NCI-H2196 treated with DMSO at 0.1 percent for 48 hours (cell line): ENCODE results near the gene GPR150.

Experiments
- DNase-seq: peaks from one replicate; lab custom pipeline; 2025; ENCODE audit not compliant: unreplicated experiment; lab: John Stamatoyannopoulos, UW

The GPR150 gene

DNA sequence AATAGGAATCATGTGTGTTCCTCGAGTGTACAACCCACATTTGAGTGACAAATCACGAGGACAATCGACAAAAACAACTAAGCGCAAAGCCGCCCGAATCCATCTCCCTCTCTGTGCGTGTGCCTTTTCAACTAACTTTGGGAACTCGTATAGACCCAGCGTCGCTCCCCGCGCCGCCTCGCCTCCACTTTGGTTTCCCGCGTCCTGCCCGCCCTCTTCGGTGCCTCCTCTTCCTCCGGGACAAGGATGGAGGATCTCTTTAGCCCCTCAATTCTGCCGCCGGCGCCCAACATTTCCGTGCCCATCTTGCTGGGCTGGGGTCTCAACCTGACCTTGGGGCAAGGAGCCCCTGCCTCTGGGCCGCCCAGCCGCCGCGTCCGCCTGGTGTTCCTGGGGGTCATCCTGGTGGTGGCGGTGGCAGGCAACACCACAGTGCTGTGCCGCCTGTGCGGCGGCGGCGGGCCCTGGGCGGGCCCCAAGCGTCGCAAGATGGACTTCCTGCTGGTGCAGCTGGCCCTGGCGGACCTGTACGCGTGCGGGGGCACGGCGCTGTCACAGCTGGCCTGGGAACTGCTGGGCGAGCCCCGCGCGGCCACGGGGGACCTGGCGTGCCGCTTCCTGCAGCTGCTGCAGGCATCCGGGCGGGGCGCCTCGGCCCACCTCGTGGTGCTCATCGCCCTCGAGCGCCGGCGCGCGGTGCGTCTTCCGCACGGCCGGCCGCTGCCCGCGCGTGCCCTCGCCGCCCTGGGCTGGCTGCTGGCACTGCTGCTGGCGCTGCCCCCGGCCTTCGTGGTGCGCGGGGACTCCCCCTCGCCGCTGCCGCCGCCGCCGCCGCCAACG is at the start of gene GPR150:
GPR150 (plus strand) TSS at position 58 of the 840 bp plus-strand sequence; CDS start at position 247, 189 bp downstream.
- DNase-seq = no peak

DNA sequence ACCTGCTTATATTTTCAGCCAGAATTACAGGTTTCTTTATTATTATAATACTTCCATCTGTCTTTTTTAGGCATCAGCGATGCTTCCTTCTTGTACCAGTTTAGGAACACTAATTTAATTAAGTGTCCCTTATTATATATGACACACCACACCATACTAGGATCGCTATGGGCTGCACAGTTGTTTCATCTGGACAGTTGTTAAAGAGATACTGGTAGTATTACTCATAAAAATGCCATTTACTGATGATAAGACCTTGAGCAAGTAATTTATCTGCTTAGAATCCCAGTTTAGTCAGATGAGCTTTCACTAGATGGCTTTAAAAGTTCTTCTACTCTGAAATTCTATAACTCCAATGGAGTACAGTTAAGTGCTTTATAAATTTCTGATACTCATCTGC is 47.9 kb upstream of the GPR150 start:
- DNase-seq = no peak

DNA sequence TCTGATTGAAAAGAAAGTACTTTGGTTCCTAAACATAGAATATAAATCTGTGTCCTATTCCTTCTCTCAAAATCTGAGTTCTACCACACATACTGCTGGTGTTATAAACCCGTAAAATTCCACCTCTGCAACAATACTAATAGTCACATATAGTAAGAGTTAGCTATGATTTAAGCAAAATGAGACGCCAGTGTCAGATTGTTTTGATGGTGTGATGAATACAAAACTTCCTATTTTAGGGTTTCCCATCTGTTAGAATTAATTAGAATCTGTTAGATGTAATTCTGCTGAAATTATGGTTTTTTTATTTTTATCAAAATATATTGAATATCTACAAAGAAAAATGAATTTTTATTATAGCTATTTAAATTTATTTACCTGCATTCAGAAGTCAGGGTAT is 38.3 kb upstream of the GPR150 start:
- no peak for DNase-seq

DNA sequence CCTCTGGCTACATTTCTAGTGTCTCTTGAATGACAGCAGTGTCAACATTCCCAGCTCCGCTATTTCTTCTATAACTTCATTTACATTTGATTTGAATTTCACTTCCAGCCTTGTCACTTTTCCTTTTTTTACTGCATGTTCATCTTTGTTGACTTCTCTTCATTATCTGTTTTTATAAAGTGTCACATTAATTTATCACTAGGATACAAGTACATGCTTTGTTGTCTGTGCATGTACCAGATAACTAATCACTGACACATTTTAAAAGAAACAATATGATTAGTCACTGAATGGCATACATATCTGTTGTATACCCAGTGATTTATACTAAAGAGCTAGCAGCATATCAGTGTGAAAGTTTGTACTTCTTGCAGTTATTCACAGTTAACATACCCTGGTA is 35.9 kb upstream of the GPR150 start:
- DNase-seq = no peak

DNA sequence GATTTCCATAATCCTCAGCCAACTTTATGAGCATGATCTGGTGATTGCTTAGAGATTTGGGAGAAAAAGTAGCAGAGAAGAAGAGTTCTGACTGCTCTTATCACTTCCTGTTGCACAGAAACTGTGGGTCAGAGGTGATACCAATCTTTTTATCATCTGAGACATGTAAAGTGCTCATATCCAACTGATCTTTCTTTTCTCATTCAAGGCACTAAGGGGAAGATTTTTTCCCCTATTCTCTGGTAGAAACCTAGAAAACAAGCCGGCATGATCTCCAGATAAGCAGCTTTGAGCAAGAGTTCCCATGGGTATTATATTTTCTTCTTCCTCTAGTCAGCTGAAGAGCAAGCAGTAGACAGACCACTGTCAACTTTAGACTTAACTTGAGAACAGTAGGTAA is 29.0 kb upstream of the GPR150 start:
- no peak for DNase-seq

DNA sequence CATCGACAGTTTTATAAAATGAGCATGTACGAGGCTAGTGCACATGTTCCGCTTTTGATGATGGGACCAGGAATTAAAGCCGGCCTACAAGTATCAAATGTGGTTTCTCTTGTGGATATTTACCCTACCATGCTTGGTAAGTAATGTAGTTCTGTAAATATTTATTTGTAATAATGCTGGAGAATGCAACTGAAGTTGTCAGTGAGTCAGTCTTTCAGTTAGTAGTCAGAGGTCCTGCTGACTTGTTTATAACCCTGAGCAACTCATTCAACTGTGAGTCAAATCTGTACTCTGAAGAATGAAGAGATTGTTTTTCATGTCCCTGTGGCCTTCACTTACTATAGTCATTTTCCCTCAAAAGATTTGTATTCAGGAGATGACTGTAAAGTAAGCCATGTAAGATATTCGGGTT is 28.4 kb upstream of the GPR150 start:
- DNase-seq = no peak

DNA sequence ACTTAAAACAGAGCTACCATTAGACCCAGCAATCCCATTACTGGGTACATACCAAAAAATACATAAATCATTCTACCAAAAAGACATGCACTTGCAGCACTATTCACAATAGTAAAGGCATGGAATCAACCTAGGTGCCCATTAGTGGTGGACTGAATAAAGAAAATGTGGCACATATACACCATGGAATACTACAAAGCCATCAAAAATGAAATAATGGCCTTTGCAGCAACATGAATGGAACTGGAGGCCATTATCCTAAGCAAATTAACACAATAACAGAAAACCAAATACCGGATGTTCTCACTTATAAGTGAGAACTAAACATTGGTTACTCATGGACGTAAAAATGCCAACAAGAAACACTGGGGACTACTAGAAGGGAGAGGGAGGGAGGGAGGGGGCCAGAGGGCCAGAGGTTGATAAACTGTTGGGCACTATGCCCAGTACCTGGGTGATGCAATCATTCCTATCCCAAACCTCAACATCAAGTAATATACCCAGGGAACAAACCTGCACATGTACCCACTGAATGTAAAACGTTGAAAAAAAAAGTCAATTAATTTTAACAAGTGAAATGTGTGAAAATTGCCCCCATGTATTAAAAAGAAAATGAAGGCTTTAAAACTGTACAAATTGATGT is 24.5 kb upstream of the GPR150 start:
- DNase-seq = no peak

DNA sequence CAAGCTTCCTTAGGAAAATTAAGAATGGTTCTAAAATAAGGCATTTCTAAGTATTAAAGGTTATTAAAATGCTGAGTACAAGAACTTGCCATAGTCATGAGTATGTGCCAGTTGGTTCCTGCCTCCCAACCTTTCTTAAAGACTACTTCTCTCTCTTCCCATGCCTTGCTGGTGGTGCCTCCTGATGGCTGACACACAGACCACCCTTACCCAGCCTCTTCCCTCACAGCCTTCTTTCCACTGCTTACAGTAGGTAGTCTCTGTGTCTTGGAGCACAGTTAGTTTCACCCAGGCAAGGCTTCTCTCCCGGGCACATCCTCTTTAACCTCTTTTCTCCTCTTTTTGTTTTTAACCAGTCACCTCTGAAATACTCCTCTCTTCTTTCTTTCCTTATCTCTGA is 20.6 kb upstream of the GPR150 start:
- DNase-seq = no peak

DNA sequence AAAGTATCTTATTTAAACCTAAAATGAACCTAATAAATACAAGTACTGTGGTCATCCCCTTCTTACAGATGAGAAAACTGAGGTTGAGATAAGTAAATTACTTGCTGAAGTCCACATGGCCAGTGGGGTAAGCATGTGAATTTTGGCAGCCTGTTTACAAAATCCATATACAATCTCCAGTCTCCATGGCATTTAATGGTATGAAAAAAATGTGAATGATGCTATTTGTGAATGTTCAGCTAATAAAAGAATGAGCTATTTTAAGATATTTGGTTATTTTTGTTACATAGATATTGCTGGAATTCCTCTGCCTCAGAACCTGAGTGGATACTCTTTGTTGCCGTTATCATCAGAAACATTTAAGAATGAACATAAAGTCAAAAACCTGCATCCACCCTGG is 19.3 kb upstream of the GPR150 start:
- no peak for DNase-seq

DNA sequence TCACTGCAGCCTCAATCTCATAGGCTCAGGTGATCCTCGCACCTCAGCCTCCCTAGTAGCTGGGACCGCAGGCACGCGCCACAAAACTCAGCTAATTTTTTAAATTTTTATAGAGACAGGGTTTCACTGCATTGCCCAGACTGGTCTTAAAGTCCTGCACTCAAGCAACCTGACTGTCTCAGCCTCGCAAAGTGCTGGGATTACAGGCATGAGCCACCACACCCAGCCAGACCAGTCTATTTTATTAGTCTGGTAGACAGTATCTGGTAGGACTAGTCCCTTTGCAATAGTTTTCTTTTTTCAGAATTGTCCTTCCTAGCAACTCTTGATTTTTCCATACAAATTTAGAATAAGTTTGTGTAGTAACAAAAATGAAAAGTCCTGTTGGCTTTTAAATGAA is 14.1 kb upstream of the GPR150 start:
- DNase-seq = no peak

DNA sequence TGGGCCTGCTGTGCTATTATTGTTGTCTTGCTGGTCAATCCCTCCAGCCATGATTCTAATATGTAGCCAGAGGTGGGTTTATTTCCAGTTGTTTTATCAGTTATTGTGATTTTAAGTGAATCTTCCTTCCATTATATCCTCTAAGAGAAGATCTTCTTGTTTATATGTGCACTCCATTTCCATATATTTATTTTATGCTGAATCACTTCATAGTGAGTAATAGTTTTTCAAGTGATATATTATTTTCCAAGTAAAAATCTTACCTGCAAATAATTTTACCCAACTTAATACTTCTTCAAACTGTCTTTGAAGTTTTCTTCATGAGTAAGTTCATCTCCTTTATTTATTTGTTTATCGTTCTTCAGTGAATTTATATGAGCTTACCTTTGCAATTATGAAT is 13.5 kb upstream of the GPR150 start:
- DNase-seq = no peak

DNA sequence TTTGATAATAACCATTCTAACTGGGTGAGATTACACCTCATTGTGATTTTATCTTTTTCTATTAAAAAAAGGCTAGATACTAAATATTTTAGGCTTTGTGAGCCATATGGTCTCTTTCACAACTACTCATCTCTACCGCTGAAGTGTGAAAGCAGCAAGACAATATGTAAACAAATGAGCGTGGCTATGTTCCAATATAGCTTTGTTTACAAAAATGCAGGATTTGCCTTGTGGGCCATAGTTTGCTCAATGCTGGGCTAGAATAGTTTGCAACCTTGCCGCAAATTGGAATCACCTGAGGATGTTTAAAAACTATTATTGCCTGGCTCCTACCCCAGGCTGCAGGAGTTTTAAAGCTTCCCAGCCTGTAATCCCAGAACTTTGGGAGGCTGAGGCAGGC is 10.2 kb upstream of the GPR150 start:
- DNase-seq = no peak

DNA sequence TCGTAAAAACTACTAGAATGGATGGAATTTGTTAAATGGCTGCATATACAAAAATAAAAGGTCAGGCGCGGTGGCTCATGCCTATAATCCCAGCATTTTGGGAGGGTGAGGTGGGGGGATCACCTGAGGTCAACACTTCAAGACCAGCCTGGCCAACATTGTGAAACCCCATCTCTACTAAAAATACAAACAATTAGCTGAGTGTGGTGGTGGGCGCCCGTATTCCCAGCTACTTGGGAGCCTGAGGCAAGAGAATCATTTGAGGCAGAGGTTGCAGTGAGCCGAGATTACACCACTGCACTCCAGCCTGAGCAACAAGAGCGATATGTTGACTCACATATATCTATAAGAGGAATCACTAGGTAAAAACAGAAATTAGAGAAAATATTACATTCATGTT is 9.3 kb upstream of the GPR150 start:
- DNase-seq = no peak

DNA sequence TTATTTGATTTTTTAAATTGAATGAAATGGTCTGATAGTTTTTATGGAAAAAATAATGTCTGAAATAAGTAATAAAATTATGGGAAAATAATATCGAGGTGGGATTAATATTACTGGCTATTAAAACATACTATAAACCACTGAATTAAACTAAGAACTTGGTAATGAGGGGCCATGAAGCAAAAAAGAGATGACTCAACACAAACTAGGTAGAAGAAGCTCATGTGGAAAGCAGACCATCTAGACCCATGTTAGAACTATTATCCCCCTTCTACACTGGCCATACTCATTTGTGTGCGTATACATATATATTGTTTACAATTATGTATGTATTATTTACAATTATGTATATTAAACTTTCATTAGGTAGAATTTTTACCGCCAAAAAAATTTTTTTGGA is 8.5 kb upstream of the GPR150 start:
- DNase-seq = no peak

DNA sequence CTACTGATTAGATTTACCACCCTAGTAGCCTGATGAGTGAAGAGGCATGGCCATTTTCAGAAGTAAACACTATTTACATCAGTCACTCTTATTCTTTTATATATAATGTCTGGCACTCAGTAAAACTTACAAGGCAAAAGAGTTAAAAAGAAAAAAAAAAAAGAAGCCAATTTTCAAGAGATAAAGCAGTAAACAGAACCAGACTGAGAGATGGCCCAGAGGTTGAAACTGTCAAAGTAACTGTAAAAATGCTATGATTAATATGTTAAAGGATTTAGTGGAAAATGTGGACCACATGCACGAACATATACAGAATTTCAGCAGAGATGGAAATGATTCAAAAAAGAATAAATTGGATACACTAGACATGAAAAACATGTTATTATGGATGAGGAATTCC is 6.4 kb upstream of the GPR150 start:
- no peak for DNase-seq

DNA sequence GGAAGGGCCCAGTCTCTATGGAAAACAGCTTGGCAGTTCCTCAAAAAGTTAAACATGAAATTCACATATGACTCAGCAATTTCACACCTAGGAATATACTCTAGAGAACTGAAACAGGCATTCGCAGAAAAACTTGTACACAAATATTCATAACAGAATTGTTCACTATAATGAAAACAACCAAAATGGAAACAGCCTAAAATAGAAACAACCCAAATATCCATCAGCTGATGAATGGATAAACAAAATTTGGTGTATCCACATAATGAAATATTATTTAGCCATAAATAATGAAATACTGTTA is 4.8 kb upstream of the GPR150 start:
- DNase-seq = no peak

DNA sequence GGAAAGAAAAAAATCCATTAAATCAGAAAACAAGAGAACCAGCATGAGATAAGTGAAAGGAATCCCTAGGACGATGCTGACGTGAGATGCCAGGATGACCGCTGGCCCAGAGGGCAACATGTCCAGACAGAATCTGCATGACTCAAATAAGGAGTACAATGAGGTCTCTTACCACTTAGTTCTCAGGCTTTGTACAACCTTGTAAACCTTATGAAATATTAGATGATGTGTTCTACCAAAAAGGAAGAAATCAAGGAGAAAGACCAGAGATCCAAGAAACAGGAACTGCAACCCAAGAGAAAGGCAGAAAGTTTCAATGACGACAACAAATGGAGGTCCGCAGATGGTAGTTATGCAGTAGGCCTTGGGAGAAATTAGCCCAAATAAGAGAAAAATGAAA is 2.8 kb upstream of the GPR150 start:
- DNase-seq = no peak

DNA sequence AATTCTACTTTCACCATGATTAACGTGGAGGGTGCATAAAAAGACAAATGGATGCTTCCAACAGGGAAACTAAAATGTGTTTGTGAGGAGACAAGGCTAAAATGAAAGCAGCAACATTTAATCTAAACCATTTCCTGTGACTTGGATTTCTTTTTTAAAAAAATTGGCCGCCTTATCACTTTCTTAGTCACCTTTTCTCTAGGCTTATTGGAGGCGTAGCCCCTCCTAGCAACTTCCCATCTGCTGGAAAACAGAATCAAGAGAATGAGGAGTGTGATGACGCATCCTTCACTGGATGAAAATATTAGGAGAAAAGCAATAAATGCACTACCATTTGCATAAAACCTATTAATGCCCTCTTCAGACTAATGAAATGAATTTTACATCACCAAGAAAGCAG is 791 bp upstream of the GPR150 start:
- no peak for DNase-seq

DNA sequence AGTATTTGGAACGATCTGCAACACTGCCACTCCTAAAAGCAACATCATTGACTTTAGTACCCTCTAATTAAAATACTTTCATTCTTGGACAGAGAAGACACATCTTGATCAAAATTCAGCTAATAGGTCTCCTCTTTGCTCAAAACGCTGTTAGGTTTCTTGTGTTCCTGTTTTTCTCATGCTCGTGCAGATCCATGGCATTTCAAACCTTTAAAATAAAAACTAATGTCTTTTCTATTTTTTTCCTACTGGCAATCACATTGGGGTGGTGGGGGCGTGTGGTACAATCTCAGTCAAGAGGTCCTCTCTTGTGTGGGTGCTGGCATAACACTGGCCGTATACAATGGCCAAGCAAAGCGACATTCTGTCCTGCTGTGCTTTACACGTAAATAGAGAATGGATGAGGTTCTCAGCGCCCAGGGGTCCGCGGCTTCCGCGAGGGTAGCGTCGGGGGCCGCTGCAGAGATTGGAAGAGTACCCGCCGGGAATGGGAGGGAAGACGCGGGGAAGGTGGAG is 315 bp upstream of the GPR150 start:
- DNase-seq = no peak

DNA sequence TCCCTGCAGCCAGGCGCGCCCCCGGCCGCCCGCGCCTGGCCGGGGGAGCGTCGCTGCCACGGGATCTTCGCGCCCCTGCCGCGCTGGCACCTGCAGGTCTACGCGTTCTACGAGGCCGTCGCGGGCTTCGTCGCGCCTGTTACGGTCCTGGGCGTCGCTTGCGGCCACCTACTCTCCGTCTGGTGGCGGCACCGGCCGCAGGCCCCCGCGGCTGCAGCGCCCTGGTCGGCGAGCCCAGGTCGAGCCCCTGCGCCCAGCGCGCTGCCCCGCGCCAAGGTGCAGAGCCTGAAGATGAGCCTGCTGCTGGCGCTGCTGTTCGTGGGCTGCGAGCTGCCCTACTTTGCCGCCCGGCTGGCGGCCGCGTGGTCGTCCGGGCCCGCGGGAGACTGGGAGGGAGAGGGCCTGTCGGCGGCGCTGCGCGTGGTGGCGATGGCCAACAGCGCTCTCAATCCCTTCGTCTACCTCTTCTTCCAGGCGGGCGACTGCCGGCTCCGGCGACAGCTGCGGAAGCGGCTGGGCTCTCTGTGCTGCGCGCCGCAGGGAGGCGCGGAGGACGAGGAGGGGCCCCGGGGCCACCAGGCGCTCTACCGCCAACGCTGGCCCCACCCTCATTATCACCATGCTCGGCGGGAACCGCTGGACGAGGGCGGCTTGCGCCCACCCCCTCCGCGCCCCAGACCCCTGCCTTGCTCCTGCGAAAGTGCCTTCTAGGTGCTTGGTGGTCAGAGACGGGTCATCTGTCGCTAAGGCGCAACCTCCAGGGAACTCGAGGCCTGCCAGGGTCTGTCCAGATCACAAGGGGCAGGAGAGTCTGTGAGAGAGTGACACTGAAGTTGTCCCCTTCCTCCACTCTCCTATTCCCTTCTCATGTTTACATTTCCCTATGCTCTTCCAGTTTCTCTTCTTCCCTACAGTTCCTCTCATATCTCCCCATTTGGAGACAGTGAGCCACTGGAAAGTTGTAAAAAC is 1.3 kb downstream of the GPR150 start:
- DNase-seq = no peak

DNA sequence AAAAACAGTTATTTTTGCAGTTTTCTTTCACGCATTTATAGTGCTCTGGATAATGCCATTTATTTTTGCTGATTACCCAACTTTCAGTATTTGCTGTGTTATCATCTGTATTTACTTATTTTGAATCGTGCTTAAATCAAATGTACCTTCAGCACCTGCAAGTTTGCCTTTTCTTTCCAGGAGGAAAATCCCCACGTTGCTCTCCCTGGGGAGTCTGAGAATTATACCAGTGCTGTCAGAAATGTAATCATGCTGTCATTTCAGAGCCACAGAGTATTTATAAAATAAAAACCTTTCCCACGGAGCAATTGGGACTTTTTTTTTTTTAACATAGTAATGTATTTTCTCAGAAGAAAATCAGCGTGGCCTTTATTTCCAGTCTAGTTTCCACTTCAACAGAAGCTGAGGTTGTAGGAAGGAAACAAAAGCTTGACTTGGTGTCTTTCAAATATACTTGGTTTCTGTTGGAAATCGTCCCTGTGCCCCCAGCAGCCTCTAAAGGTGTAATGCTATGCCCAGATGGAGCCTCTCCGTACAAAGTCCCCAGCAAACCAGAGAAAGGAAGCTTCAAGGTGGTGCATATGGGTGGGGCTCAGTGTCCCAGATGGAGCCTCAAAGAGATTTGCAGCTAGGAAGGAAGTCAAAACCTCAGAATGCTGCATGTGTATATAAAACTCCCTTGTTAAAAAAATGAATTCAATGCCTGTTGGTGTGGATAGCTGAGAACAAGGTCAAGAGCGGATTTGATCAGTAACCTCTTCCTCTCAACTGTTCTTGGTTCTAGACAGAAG is 2.1 kb downstream of the GPR150 start:
- no peak for DNase-seq
